ENCODE results near the gene CRHR1. TPM values are rescaled to one million over a fixed set of nuclear protein-coding genes. Genes with fewer than 3 reads are reported as not detected.

CRHR1 gene
- total and polyA plus RNA-seq, 4 donors = not detected

DNA sequence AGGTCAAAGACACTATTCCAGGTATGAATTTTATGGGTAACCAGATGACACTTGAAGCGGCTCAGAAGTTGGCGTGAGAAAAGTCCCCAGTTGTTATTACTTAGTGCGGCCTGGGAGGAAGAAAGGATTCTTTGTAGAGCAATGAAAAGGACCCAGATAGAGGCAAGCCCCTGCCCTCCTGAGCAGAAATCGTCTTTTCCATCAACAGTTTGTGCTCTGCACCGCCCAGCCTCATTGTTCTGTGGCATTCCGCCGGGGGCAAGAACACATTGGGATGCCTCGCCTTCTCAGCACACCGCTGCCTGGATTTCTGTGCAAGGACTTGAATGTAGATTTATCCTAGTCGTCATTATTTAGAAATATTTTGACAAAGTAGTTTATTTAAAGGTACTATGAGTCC is 32.7 kb upstream of the CRHR1 start:
- H3K27me3 ChIP-seq (ENCODE audit: control insufficient read depth in 3 of 3, insufficient read depth in 3 of 3, low read length in 2 of 3) = peaks cover 0 to 7% (median 0%) of the 10 kb centered on the region in 3 donors
- no peak overlapping the region for H3K4me3 ChIP-seq
- H3K36me3 ChIP-seq (ENCODE audit: control insufficient read depth in 4 of 4, insufficient read depth in 4 of 4, low read length in 4 of 4) = no peaks in the 10 kb centered on the region
- WGBS, 2 donors = 74 to 86% methylated on average over 10 of the region's 10 CpGs
- no peaks in the 10 kb centered on the region for H3K9me3 ChIP-seq (ENCODE audit: control insufficient read depth in 4 of 4, insufficient read depth in 3 of 4, low read length in 3 of 4)
- DNase-seq (no peak), ATAC-seq (ENCODE audit: insufficient read depth, low FRiP score) (no peak)
- no peaks in the 10 kb centered on the region for H3K4me1 ChIP-seq (ENCODE audit: control insufficient read depth in 5 of 5, insufficient read depth in 5 of 5, low read length in 5 of 5)
- H3K27ac ChIP-seq (ENCODE audit: low read depth in 1 of 2, low read length in 1 of 2) = no peak overlapping the region
- TF ChIP-seq, protein P1, sequence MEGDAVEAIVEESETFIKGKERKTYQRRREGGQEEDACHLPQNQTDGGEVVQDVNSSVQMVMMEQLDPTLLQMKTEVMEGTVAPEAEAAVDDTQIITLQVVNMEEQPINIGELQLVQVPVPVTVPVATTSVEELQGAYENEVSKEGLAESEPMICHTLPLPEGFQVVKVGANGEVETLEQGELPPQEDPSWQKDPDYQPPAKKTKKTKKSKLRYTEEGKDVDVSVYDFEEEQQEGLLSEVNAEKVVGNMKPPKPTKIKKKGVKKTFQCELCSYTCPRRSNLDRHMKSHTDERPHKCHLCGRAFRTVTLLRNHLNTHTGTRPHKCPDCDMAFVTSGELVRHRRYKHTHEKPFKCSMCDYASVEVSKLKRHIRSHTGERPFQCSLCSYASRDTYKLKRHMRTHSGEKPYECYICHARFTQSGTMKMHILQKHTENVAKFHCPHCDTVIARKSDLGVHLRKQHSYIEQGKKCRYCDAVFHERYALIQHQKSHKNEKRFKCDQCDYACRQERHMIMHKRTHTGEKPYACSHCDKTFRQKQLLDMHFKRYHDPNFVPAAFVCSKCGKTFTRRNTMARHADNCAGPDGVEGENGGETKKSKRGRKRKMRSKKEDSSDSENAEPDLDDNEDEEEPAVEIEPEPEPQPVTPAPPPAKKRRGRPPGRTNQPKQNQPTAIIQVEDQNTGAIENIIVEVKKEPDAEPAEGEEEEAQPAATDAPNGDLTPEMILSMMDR (IDR thresholded peaks at IDR 0.05; ENCODE audit: control extremely low read depth, extremely low read depth) = no peak
- no peak overlapping the region for H3K9ac ChIP-seq (ENCODE audit: insufficient read depth in 1 of 2, low read length in 2 of 2)

DNA sequence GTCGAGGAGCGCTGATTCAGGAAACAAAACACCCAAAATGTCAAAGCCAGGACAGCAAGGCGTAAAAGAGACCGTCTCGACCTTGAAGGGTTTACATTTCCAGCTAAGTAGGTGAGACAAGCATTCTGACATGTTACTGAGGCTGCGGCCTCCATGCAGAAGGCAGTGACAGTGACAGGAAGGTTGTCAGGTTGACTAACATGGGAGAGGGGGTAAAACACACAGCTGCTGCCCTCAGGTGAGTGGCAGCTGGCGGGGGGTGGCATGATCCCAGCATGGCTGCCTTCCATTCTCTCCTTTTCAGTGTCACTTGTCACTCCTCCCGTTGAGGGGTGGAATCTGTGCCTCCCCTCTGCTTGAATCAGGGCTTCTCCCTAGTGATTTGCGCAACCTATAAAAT is 31.9 kb upstream of the CRHR1 start:
- no peak for ATAC-seq (ENCODE audit: insufficient read depth, low FRiP score)

DNA sequence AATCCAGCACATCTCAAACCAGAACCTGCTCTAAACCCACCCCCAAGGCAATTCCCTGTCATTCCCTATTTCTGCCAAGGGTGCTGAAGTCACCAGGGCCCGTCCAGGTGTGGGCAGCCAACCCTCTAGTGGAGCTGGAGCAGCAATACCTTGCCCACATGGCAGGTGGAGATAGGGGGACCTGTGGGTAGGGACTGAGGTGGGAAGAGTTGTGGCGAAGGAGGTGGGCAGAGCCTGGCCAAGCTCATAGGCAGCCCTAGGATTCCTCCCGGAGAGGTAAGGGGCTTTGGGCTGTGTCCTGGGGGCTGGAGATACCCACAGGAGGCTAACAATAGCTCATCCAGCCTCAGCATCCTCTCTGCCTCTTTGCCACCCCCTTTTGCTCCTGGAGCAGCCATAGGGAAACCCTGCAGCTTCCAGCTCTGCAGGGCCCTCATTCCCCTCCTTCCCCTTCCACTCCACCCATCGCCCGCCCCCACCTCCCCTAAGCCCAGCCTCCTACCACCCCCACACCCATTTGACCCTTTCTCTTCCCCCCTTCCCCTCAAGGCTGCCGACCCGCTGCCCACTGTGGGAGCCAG is 30.4 kb upstream of the CRHR1 start:
- H3K9me3 ChIP-seq (ENCODE audit: control insufficient read depth in 4 of 4, insufficient read depth in 3 of 4, low read length in 3 of 4) = no peaks in the 10 kb centered on the region
- no peak for DNase-seq
- no peaks in the 10 kb centered on the region for H3K36me3 ChIP-seq (ENCODE audit: control insufficient read depth in 4 of 4, insufficient read depth in 4 of 4, low read length in 4 of 4)
- H3K27ac ChIP-seq (ENCODE audit: low read depth in 1 of 2, low read length in 1 of 2) = no peak overlapping the region
- WGBS, 2 donors = 60 to 72% methylated on average over 6 to 7 of the region's 7 CpGs
- TF ChIP-seq, protein P1 (IDR thresholded peaks at IDR 0.05; ENCODE audit: control extremely low read depth, extremely low read depth) = no peak
- no peak overlapping the region for H3K9ac ChIP-seq (ENCODE audit: insufficient read depth in 1 of 2, low read length in 2 of 2)
- no peaks in the 10 kb centered on the region for H3K4me1 ChIP-seq (ENCODE audit: control insufficient read depth in 5 of 5, insufficient read depth in 5 of 5, low read length in 5 of 5)
- ATAC-seq (ENCODE audit: insufficient read depth, low FRiP score) = no peak
- no peak overlapping the region for H3K4me3 ChIP-seq
- H3K27me3 ChIP-seq (ENCODE audit: control insufficient read depth in 3 of 3, insufficient read depth in 3 of 3, low read length in 2 of 3) = peaks cover 0 to 11% (median 2%) of the 10 kb centered on the region in 3 donors

More for the DNA sequence above, 31.9 kb upstream of the CRHR1 start:
- WGBS, 2 donors = 74 to 76% methylated on average over 9 of the region's 9 CpGs
- H3K9ac ChIP-seq (ENCODE audit: insufficient read depth in 1 of 2, low read length in 2 of 2) = no peak overlapping the region
- no peaks in the 10 kb centered on the region for H3K9me3 ChIP-seq (ENCODE audit: control insufficient read depth in 4 of 4, insufficient read depth in 3 of 4, low read length in 3 of 4)
- TF ChIP-seq, protein P1 (IDR thresholded peaks at IDR 0.05; ENCODE audit: control extremely low read depth, extremely low read depth) = no peak
- H3K4me3 ChIP-seq = no peak overlapping the region
- peaks cover 0 to 7% (median 2%) of the 10 kb centered on the region in 3 donors for H3K27me3 ChIP-seq (ENCODE audit: control insufficient read depth in 3 of 3, insufficient read depth in 3 of 3, low read length in 2 of 3)
- H3K4me1 ChIP-seq (ENCODE audit: control insufficient read depth in 5 of 5, insufficient read depth in 5 of 5, low read length in 5 of 5) = no peaks in the 10 kb centered on the region
- no peaks in the 10 kb centered on the region for H3K36me3 ChIP-seq (ENCODE audit: control insufficient read depth in 4 of 4, insufficient read depth in 4 of 4, low read length in 4 of 4)
- H3K27ac ChIP-seq (ENCODE audit: low read depth in 1 of 2, low read length in 1 of 2) = no peak overlapping the region
- no peak for DNase-seq

DNA sequence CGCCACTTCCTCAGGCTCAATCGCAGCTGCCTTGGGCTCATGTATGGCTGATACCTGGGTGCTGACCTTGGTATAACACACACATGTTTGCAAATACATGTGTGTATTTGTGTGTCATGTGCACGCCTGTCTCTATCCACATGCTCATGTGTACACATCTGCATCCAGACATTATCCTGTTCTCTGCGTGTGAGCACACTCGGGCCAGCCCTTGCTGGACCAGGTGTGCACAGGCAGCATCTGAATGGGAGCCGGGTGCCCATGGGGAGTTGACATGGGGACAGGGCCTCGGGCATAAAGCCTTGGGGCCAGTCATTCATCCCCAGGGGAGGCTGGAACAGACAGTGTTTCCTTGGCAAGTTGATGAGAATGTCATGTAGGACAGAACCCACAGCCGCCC is 29.1 kb upstream of the CRHR1 start:
- 89% methylated on average over 8 of the region's 8 CpGs for WGBS, 2 donors
- no peaks in the 10 kb centered on the region for H3K9me3 ChIP-seq (ENCODE audit: control insufficient read depth in 4 of 4, insufficient read depth in 3 of 4, low read length in 3 of 4)
- H3K27me3 ChIP-seq (ENCODE audit: control insufficient read depth in 3 of 3, insufficient read depth in 3 of 3, low read length in 2 of 3) = peaks cover 0 to 7% (median 2%) of the 10 kb centered on the region in 3 donors
- H3K4me1 ChIP-seq (ENCODE audit: control insufficient read depth in 5 of 5, insufficient read depth in 5 of 5, low read length in 5 of 5) = no peaks in the 10 kb centered on the region
- no peaks in the 10 kb centered on the region for H3K36me3 ChIP-seq (ENCODE audit: control insufficient read depth in 4 of 4, insufficient read depth in 4 of 4, low read length in 4 of 4)
- no peak for ATAC-seq (ENCODE audit: insufficient read depth, low FRiP score)
- TF ChIP-seq, protein P1 (IDR thresholded peaks at IDR 0.05; ENCODE audit: control extremely low read depth, extremely low read depth) = no peak
- no peak overlapping the region for H3K9ac ChIP-seq (ENCODE audit: insufficient read depth in 1 of 2, low read length in 2 of 2)
- no peak overlapping the region for H3K27ac ChIP-seq (ENCODE audit: low read depth in 1 of 2, low read length in 1 of 2)
- H3K4me3 ChIP-seq = no peak overlapping the region
- no peak for DNase-seq

Data from lung (tissue), 12 donors.